ENCODE data around the gene SYNM. TPM values are rescaled to one million over a fixed set of nuclear protein-coding genes. Genes with fewer than 3 reads are reported as not detected.
"Not testable (repeated sequence)": the region's sequence is repeated elsewhere in the genome, so short reads cannot be mapped to it uniquely, and the experiment has no call there.

Gene SYNM
- total and polyA plus RNA-seq, 2 experiments from 2014 or later: 5.4 to 8.0 TPM

- Histone ChIP-seq H3K27ac (no peak overlapping the region), H3K4me3 (no peak overlapping the region), H3K36me3 (no peaks in the 10 kb centered on the region), H3K27me3 (no peaks in the 10 kb centered on the region), H3K9me3 (ENCODE audit: low read depth) (no peaks in the 10 kb centered on the region), H3K4me1 (ENCODE audit: low read depth) (no peaks in the 10 kb centered on the region)
- no peak for DNase-seq (ENCODE audit: low read depth in 1 of 2, low spot score in 1 of 2)
- no peak for TF ChIP-seq CTCF (IDR thresholded peaks at IDR 0.05; ENCODE audit: low read depth, low read length)
These were observed 31.7 kb upstream of the SYNM start for GRCh38 chr15:99073008-99073717.

GRCh38 chr15:99074446-99074845 lies 30.4 kb upstream of the SYNM start:
- no peak for DNase-seq (ENCODE audit: low read depth in 1 of 2, low spot score in 1 of 2)
- no peaks in the 10 kb centered on the region for H3K9me3 ChIP-seq (ENCODE audit: low read depth)
- no peak overlapping the region for H3K4me3 ChIP-seq
- no peak for TF ChIP-seq CTCF (IDR thresholded peaks at IDR 0.05; ENCODE audit: low read depth, low read length)
- no peak overlapping the region for H3K27ac ChIP-seq
- H3K36me3 ChIP-seq: no peaks in the 10 kb centered on the region
- no peaks in the 10 kb centered on the region for H3K27me3 ChIP-seq
- H3K4me1 ChIP-seq (ENCODE audit: low read depth): no peaks in the 10 kb centered on the region

GRCh38 chr15:99075059-99075652 lies 29.7 kb upstream of the SYNM start:
- H3K9me3 ChIP-seq (ENCODE audit: low read depth); H3K36me3 ChIP-seq; H3K27ac ChIP-seq; H3K4me3 ChIP-seq; H3K27me3 ChIP-seq; DNase-seq (ENCODE audit: low read depth in 1 of 2, low spot score in 1 of 2); H3K4me1 ChIP-seq (ENCODE audit: low read depth): not testable (repeated sequence)

GRCh38 chr15:99076109-99076508 lies 28.8 kb upstream of the SYNM start:
- Histone ChIP-seq H3K9me3 (ENCODE audit: low read depth) (no peaks in the 10 kb centered on the region), H3K27me3 (no peaks in the 10 kb centered on the region), H3K36me3 (no peaks in the 10 kb centered on the region), H3K4me1 (ENCODE audit: low read depth) (no peaks in the 10 kb centered on the region), H3K4me3 (no peak overlapping the region), H3K27ac (no peak overlapping the region)
- DNase-seq (ENCODE audit: low read depth in 1 of 2, low spot score in 1 of 2): no peak
- no peak for TF ChIP-seq CTCF (IDR thresholded peaks at IDR 0.05; ENCODE audit: low read depth, low read length)

GRCh38 chr15:99076555-99077308 lies 28.1 kb upstream of the SYNM start:
- no peaks in the 10 kb centered on the region for H3K27me3 ChIP-seq
- H3K27ac ChIP-seq: no peak overlapping the region
- H3K4me1 ChIP-seq (ENCODE audit: low read depth): no peaks in the 10 kb centered on the region
- peak; percentile 86 for TF ChIP-seq CTCF (IDR thresholded peaks at IDR 0.05; ENCODE audit: low read depth, low read length)
- H3K4me3 ChIP-seq: no peak overlapping the region
- H3K36me3 ChIP-seq: no peaks in the 10 kb centered on the region
- DNase-seq (ENCODE audit: low read depth in 1 of 2, low spot score in 1 of 2): peak; percentile 79 to 88
- H3K9me3 ChIP-seq (ENCODE audit: low read depth): no peaks in the 10 kb centered on the region

GRCh38 chr15:99082798-99083197 lies 22.1 kb upstream of the SYNM start:
- Histone ChIP-seq H3K4me1 (ENCODE audit: low read depth) (no peaks in the 10 kb centered on the region), H3K9me3 (ENCODE audit: low read depth) (peaks cover 3% of the 10 kb centered on the region), H3K36me3 (no peaks in the 10 kb centered on the region), H3K4me3 (no peak overlapping the region), H3K27me3 (no peaks in the 10 kb centered on the region), H3K27ac (no peak overlapping the region)
- no peak for DNase-seq (ENCODE audit: low read depth in 1 of 2, low spot score in 1 of 2)
- no peak for TF ChIP-seq CTCF (IDR thresholded peaks at IDR 0.05; ENCODE audit: low read depth, low read length)

Data from cardiac muscle cell (in vitro differentiated cells and primary cell).